Measurements from ENCODE around the gene RBMS3.

Gene RBMS3

DNA sequence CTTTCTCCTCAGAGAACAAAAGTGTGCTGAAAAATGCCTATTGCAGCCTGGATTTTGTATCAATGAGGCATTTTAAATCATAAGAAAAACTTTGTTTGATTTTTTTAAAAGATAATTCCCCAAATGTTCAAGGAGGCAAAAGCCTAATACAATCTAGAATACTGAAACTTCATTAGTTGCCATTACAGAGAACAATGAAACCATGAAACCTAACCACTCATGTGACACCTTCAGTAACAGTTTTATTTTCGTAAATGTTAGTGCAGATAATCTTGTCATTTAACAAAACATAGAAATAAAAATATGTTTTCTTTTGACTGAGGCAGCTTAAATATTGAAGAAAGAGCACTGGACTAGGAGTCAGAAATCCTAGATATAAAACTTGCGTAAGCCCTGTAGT, 655.9 kb downstream of the RBMS3 start:
- no peak for DNase-seq (ENCODE audit: low read depth in 2 of 2)

- no peak for DNase-seq (ENCODE audit: low read depth in 2 of 2)
These were observed 656.3 kb downstream of the RBMS3 start for GRCh38 chr3:29937185-29937584.

DNA sequence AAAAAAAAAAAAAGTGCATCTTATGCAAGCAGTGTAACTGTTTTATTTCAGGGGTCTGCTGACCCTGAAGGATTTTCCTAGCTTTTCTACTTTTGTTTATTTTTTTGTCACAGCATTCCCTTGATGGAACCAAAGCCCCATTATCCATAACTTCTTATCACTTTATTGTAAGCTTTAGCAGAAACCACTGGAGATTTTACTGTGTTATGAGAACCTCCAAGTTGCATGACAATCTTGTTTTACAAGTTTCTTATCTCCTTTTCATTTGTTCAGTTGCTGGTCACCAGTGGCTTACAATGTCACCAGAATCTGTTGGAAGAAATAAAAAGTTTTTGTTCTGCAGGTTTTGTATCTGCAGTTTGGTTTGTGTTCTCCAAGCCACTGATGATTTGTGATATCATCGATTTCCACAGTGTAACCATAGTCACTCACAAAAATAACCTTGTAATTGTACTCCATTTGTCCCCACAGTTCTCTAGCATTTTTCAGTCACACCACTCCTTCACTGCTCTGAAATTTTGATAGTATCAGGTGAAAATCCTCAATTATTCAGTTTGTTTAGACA, 660.0 kb downstream of the RBMS3 start:
- DNase-seq (ENCODE audit: low read depth in 2 of 2): no peak

GRCh38 chr3:29942297-29942696, 661.4 kb downstream of the RBMS3 start:
- DNase-seq (ENCODE audit: low read depth in 2 of 2): no peak

GRCh38 chr3:29949131-29949530, 668.3 kb downstream of the RBMS3 start:
- no peak for DNase-seq (ENCODE audit: low read depth in 2 of 2)

GRCh38 chr3:29949940-29950616, 669.2 kb downstream of the RBMS3 start:
- DNase-seq (ENCODE audit: low read depth in 2 of 2): no peak

DNA sequence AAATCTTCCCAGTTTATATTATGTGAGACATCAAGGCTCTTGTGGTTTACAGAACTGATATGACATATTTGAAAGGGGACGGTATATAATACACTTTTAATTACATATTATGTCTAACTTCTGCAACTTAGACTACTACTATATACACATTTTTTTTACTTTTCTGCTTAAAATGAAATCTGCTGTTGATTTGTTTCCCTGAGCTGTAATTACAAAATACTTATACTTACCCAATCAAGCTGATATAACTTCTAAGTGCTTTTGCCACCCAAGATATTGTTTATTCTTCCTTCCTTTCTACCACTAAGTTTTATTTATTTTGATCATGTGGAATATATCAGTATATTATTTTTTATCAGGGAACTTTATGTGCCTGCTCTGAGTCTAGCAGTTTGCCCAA, 671.6 kb downstream of the RBMS3 start:
- DNase-seq (ENCODE audit: low read depth in 2 of 2): no peak

DNA sequence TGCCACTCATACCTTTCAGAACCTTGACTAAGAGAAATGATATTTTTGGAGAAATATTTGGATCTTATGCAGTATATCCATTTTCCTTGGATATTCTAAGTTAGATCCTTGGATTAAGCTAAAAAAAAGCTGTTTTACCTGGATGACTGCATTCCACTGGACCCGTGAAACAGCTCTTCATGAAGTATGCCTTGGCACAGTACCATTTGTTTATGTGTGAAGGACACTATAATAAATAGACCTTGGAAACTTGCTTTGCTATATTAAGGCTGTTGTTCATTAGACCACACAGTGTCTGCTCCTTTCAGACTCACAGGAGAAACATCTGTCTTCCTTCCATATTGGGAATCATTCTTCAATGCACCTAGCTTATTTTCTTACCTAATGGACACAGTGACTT, 674.5 kb downstream of the RBMS3 start:
- no peak for DNase-seq (ENCODE audit: low read depth in 2 of 2)

DNA sequence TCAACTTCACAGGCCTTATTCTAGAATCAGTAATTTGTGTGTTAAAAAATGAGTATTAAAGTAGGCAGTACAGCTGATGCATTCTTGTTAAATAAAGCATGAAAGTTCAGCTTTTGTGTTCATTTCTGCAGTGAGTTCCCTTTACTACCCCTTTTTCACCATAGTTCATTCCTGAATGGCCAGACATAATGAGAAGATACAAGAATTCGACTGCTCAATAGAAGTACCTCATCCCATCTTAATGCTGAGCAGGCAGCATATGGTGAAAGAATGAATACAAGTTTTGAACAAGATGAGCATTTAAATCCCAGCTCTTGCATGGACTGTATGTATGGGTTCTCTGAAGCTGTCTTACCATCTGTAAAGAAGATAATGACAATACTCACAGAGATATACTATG, 677.9 kb downstream of the RBMS3 start:
- DNase-seq (ENCODE audit: low read depth in 2 of 2): no peak

- DNase-seq (ENCODE audit: low read depth in 2 of 2): no peak
These were observed 691.0 kb downstream of the RBMS3 start for GRCh38 chr3:29971895-29972294.

DNA sequence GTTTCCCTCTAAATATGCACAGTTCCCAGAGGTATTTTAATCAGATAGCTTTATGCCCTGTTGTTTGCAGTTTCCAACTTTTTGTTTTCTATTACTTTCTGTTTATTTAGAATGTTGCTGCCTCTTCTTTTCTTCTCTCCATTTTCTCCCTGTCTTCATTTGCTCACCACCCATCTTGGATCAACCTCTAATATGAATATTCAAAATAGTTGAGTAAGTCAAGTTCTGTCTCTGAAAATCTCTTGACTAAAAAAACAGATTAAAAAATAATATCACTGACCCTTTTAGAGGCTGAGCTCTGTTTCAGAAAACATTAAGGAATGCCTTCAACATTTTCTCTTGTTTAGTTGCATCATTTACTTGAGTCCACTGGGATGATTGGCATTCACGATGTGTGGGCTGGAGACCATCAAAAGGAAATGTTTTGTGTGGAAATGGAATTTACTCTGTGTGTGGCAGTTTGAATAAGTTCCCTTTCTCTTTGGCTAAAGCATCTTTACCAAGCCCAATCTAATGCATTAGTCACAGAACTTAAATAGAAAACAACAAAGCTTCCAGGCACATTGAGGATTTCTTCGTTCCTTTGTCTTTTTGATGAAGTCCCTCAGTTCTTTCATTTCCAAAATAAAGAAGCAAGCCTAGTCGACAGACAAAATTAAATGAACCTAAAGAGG, 691.6 kb downstream of the RBMS3 start:
- DNase-seq (ENCODE audit: low read depth in 2 of 2): no peak

GRCh38 chr3:29973763-29974162, 692.9 kb downstream of the RBMS3 start:
- DNase-seq (ENCODE audit: low read depth in 2 of 2): no peak

DNA sequence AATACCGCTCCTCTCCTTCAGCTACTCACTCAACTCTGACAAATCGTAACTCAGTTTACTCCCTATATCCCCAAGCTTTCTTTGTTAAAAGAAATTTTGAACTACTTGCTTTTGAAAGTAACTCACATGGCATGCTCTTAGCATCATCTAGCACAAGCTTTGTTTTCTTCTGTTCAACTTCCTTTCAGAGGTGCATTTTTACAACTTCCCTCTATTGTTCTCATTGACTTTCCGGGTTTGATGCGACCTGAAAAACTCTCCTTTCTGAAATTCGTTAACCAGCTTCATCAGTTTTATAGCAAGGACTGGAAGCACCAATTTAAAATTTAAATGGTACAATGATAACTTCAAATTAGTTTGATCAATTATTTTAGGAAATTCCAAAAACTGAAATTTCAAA, 696.0 kb downstream of the RBMS3 start:
- DNase-seq (ENCODE audit: low read depth in 2 of 2): no peak

GRCh38 chr3:29977360-29977759, 696.5 kb downstream of the RBMS3 start:
- DNase-seq (ENCODE audit: low read depth in 2 of 2): no peak

GRCh38 chr3:29978036-29978435, 697.2 kb downstream of the RBMS3 start:
- DNase-seq (ENCODE audit: low read depth in 2 of 2): no peak

DNA sequence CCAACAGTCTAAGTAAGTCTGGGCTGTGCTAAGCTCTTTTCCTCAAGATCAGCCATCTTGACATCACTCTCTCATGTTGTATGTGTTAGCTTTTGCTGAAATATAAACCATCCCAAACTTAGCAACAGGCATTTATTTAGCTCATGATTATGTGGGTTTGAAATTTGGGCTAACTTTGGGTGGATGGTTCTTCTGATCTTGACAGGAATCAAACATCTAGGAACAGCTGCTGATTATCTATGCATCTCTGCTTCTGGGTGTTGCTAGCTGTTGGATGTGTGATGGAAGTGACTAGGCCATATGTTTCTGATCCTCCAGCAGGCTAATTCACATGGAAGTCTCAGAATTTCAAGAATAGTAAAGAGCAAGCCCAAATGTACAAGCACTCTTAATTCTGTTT, 710.3 kb downstream of the RBMS3 start:
- no peak for DNase-seq (ENCODE audit: low read depth in 2 of 2)

DNA sequence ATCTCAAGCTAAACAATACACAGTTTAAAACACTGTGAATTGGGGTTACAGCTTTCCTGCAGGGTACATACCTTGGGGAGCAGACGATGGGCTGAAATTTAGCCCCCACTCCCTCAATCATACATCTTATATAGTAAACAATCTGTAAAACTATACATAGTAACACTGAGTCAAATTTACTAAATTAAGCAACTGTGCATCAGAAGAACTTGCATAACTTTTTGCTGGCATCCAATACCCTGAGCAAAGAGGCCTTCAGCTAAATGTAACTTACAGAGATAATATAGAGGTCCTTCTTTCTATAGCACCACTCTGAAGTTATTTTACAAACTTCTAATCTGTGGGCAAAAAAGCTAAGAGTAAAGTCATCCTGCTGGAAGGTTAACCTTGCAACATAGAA, 721.9 kb downstream of the RBMS3 start:
- DNase-seq (ENCODE audit: low read depth in 2 of 2): no peak

DNA sequence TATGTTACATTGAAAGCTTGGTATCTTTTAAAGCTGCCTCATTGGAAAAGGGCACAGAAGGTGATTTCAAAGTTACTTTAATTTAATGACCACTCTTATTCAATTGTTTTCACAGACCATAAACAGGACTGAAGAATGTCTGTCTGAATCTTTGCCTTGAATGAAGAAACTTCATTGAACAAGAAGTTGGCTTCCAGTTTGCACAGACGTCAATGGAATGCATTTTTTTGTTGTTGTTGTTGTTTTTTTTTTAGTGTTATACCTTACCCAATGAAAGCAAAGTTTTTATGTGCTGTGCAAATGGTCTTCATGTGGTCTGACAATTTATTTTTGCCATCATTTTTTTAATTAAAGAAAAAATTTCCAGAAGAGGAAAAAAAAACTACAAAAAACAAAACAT, 722.9 kb downstream of the RBMS3 start:
- no peak for DNase-seq (ENCODE audit: low read depth in 2 of 2)

GRCh38 chr3:30004481-30004880, 723.6 kb downstream of the RBMS3 start:
- DNase-seq (ENCODE audit: low read depth in 2 of 2): no peak

- no peak for DNase-seq (ENCODE audit: low read depth in 2 of 2)
These were observed 725.2 kb downstream of the RBMS3 start for GRCh38 chr3:30006111-30006510.

DNA sequence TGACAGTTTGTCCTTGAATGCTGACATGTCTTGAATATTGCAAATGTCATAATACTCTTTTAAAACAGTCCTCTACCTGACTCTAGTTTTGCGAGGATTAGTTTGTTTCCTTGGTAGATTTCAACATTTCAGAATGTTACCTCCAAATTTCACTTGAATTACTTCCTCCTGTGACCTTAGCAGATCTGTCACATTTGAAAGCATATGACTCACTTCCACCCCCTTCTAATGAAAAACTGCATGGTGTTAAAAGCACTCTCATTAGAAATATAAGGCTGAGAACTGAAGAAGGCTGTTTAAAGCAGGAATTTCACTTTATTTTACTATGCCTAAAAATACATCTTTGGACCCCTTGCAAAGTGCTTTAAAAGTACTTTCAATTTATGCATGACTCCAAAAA, 726.8 kb downstream of the RBMS3 start:
- DNase-seq (ENCODE audit: low read depth in 2 of 2): no peak

DNA sequence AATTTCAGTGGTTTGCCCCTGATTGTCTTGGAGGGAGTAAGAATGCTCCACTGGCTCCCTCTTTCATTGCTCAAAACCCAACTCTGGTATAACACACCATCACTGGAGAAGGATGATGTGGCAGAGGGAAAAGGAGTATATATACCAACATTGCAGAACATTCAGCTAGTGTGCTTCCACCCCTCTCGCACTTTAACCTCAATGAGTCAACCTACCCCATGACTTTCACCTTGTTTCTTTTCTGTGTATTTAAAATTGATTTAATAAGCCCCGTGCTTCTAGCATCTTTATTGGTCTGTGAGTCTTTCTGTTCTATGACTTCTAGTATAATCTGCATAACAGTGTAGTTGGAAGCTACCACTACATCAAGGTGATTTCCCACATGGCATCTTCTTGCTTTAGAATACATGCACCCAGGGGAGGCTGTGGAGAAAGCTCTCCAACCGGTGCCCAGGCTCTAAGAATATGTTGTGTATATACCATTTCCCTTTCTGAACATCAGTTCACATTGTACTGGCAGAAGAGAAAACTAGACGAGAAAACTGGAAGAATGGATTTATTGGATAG, 730.4 kb downstream of the RBMS3 start:
- no peak for DNase-seq (ENCODE audit: low read depth in 2 of 2)

GRCh38 chr3:30012941-30013543, 732.2 kb downstream of the RBMS3 start:
- DNase-seq (ENCODE audit: low read depth in 2 of 2): peak; percentile 10 to 56

Measured in stimulated activated CD4-positive, alpha-beta T cell treated with anti-CD3 and anti-CD28 coated beads, Interleukin-12 subunit alpha, Interleukin-12 subunit beta, amount 100 ng/mL, for 24 hours (primary cell).